HepG2 (cell line): ENCODE data around the gene FAM131C. TPM values are rescaled to one million over a fixed set of nuclear protein-coding genes. Genes with fewer than 3 reads are reported as not detected.

Experiments used
- ATRX ChIP-seq: sonication (generic); formaldehyde crosslinking; IDR thresholded peaks from 2 replicates; pipeline ENCODE4 v1.4.0; 2020; ENCODE audit warnings: missing genetic modification reagents, borderline replicate concordance
- DZIP1 ChIP-seq: sonication (generic); formaldehyde crosslinking; IDR thresholded peaks from 2 replicates; pipeline ENCODE4 v1.5.0; 2020; ENCODE audit warnings: mild to moderate bottlenecking, missing genetic modification reagents
- ISX ChIP-seq: sonication (generic); formaldehyde crosslinking; conservative IDR thresholded peaks from 2 replicates; pipeline ENCODE4 v1.5.0; 2020; ENCODE audit warnings: missing genetic modification reagents
- JUNB ChIP-seq: sonication (generic); formaldehyde crosslinking; IDR thresholded peaks from 2 replicates; pipeline ENCODE4 v1.8.0; 2022; ENCODE audit warnings: missing genetic modification reagents, mild to moderate bottlenecking, borderline replicate concordance
- KLF13 ChIP-seq: sonication (generic); formaldehyde crosslinking; IDR thresholded peaks from 2 replicates; pipeline ENCODE4 v1.4.0; 2020; ENCODE audit warnings: mild to moderate bottlenecking, missing genetic modification reagents
- MXD4 ChIP-seq: IDR thresholded peaks from 2 replicates; pipeline ENCODE4 v1.6.1; 2016; ENCODE audit warnings: mild to moderate bottlenecking, missing biosample characterization, missing genetic modification reagents
- NCOA1 ChIP-seq: sonication (generic); formaldehyde crosslinking; IDR thresholded peaks from 2 replicates; pipeline ENCODE4 v1.9.0; 2021; ENCODE audit warnings: missing genetic modification reagents
- NFIC ChIP-seq: IDR thresholded peaks from 2 replicates; pipeline ENCODE4 v1.6.1; 2012; ENCODE audit warnings: mild to moderate bottlenecking, low read length, inconsistent platforms
- RBFOX2 ChIP-seq: fragments of 200-400 bp; formaldehyde crosslinking; IDR thresholded peaks from 2 replicates; pipeline ENCODE4 v1.6.1; 2017; ENCODE audit warnings: low read depth, mild to moderate bottlenecking, low read length
- TFDP1 ChIP-seq: IDR thresholded peaks from 2 replicates; pipeline ENCODE4 v1.6.1; 2016; ENCODE audit warnings: missing compliant biosample characterization, missing genetic modification reagents, borderline replicate concordance
- THAP9 ChIP-seq: sonication (generic); formaldehyde crosslinking; IDR thresholded peaks from 2 replicates; pipeline ENCODE4; 2020; ENCODE audit warnings: missing genetic modification reagents, mild to moderate bottlenecking, borderline replicate concordance
- ZNF124 ChIP-seq: sonication (generic); formaldehyde crosslinking; IDR thresholded peaks from 2 replicates; pipeline ENCODE4 v1.4.0; 2020; ENCODE audit warnings: missing genetic modification reagents
- ZNF207 ChIP-seq: fragments of 450-650 bp; IDR thresholded peaks from 2 replicates; pipeline ENCODE4 v1.6.1; 2016; ENCODE audit warnings: antibody characterized with exemption, borderline replicate concordance
- ZNF280B ChIP-seq: sonication (generic); formaldehyde crosslinking; IDR thresholded peaks from 2 replicates; pipeline ENCODE4 v1.5.0; 2020; ENCODE audit warnings: missing genetic modification reagents, mild to moderate bottlenecking, borderline replicate concordance
- ZNF704 ChIP-seq: sonication (generic); formaldehyde crosslinking; IDR thresholded peaks from 2 replicates; pipeline ENCODE4 v1.8.1; 2023; ENCODE audit warnings: mild to moderate bottlenecking, inconsistent platforms, moderate library complexity, missing genetic modification reagents, borderline replicate concordance
- ZNF768 ChIP-seq: sonication (generic); formaldehyde crosslinking; IDR thresholded peaks from 2 replicates; pipeline ENCODE4 v1.4.0; 2020; ENCODE audit warnings: missing genetic modification reagents
- ZSCAN25 ChIP-seq: sonication (generic); formaldehyde crosslinking; IDR thresholded peaks from 2 replicates; pipeline ENCODE4 v1.8.0; 2022; ENCODE audit warnings: mild to moderate bottlenecking, missing genetic modification reagents
- polyA plus RNA-seq, 8 experiments: library from polyadenylated mRNA; depleted of rRNA in 3 of 8; stranded (reverse) in 7 of 8; unstranded in 1 of 8; fragments of >200 nt; fragmentation: Illumina TruSeq in 4 of 8; extraction: Trizol in 4 of 8; gene quantifications; 2 replicates each; pipeline versions ENCODE4 v1.2.1 to v1.2.3, GENCODE V29; 2011 to 2016; ENCODE audit warnings: low read depth in 4 of 8, missing spikeins in 1 of 8, mixed read lengths in 1 of 8; ENCODE audit not compliant: insufficient read depth in 1 of 8
- total RNA-seq, 5 experiments: library from RNA; depleted of rRNA; stranded (reverse); fragments of >200 nt; fragmentation: Illumina TruSeq; extraction: Trizol; gene quantifications; 2 replicates each; pipeline ENCODE4 v1.2.3, GENCODE V29; 2016; ENCODE audit warnings: low read depth in 1 of 5

FAM131C gene
- total and polyA plus RNA-seq, 2 of the 13 experiments (the other 11 are each of a cell fraction or from before 2014, with no cell fraction given), result 0.07 TPM; not detected in 1

- TF ChIP-seq THAP9 (CRISPR knock-in tag), result no peak; the same call in 1 of the 2 replicates
- TF ChIP-seq RBFOX2, result no peak
- no peak for TF ChIP-seq TFDP1 (CRISPR knock-in tag)
- no peak for TF ChIP-seq KLF13
- TF ChIP-seq NCOA1, result no peak
- TF ChIP-seq ISX (CRISPR knock-in tag), result no peak
- no peak for TF ChIP-seq MXD4 (CRISPR knock-in tag)
- TF ChIP-seq ZNF124 (CRISPR knock-in tag), result no peak
- TF ChIP-seq ZNF768, result 0 out of 2 replicates have a peak, but pooled peaks have one; percentile 21
- TF ChIP-seq ZSCAN25 (CRISPR knock-in tag), result no peak
- TF ChIP-seq ATRX, result no peak
- TF ChIP-seq ZNF704 (CRISPR knock-in tag), result no peak
- TF ChIP-seq NFIC, result no peak
- no peak for TF ChIP-seq ZNF207
- peak; percentile 16; the same call in 1 of the 2 replicates for TF ChIP-seq ZNF280B
- TF ChIP-seq DZIP1 (CRISPR knock-in tag), result no peak
- no peak for TF ChIP-seq JUNB (CRISPR knock-in tag)
Observed at GRCh38 chr1:16014509-16015482, 58.7 kb downstream of the FAM131C start (continued).
